SK-N-SH treated with all-trans-retinoic acid at 6 μM for 48 hours (cell line): ENCODE results near the gene PRKAG2.

Experiments
- ATAC-seq: fragments of 200-7000 bp; cut with Tn5 transposase; 3 replicates; pipeline ENCODE4 v1.9.1; 2020; ENCODE audit warnings: mild to moderate bottlenecking, moderate library complexity
- ARNTL ChIP-seq: fragments of 450-650 bp; formaldehyde crosslinking; IDR thresholded peaks from 2 replicates; pipeline ENCODE4 v1.5.0; 2020; ENCODE audit warnings: low read depth, mild to moderate bottlenecking, moderate library complexity, borderline replicate concordance
- BACH2 ChIP-seq: fragments of 250-450 bp; sonication (Bioruptor Pico); IDR thresholded peaks from 2 replicates; pipeline ENCODE4 v1.9.0; 2021; ENCODE audit warnings: mild to moderate bottlenecking, borderline replicate concordance
- CREB5 ChIP-seq: fragments of 250-450 bp; sonication (Bioruptor Pico); IDR thresholded peaks from 2 replicates; pipeline ENCODE4 v1.5.1; 2020; ENCODE audit warnings: low read depth, mild to moderate bottlenecking, moderate library complexity
- CSDC2 ChIP-seq: fragments of 250-450 bp; sonication (Bioruptor Pico); IDR thresholded peaks from 2 replicates; pipeline ENCODE4 v1.5.0; 2020; ENCODE audit warnings: mild to moderate bottlenecking, moderate library complexity
- ESRRG ChIP-seq: fragments of 250-450 bp; sonication (Bioruptor Pico); IDR thresholded peaks from 2 replicates; pipeline ENCODE4 v1.6.1; 2021; ENCODE audit warnings: mild to moderate bottlenecking
- ISL1 ChIP-seq: fragments of 250-450 bp; sonication (Bioruptor Pico); IDR thresholded peaks from 2 replicates; pipeline ENCODE4 v2.1.2; 2022; ENCODE audit warnings: mild to moderate bottlenecking, moderate library complexity
- OSR1 ChIP-seq: fragments of 250-450 bp; sonication (Bioruptor Pico); IDR thresholded peaks from 2 replicates; pipeline ENCODE4 v1.8.0; 2022; ENCODE audit warnings: moderate library complexity, mild to moderate bottlenecking, inconsistent platforms
- PATZ1 ChIP-seq: fragments of 250-450 bp; sonication (Bioruptor Pico); IDR thresholded peaks from 2 replicates; pipeline ENCODE4 v1.8.0; 2020; ENCODE audit warnings: mild to moderate bottlenecking, moderate library complexity, borderline replicate concordance
- POU6F1 ChIP-seq: fragments of 250-450 bp; sonication (Bioruptor Pico); IDR thresholded peaks from 2 replicates; pipeline ENCODE4 v1.8.0; 2021; ENCODE audit warnings: low read depth, mild to moderate bottlenecking, moderate library complexity, borderline replicate concordance
- PPARA ChIP-seq: fragments of 250-450 bp; sonication (Bioruptor Pico); IDR thresholded peaks from 2 replicates; pipeline ENCODE4 v1.5.0; 2020; ENCODE audit warnings: mild to moderate bottlenecking, borderline replicate concordance
- RARB ChIP-seq: fragments of 250-450 bp; sonication (Bioruptor Pico); IDR thresholded peaks from 2 replicates; pipeline ENCODE4 v1.8.0; 2021; ENCODE audit warnings: mild to moderate bottlenecking, moderate library complexity
- SNAI2 ChIP-seq: fragments of 250-450 bp; sonication (Bioruptor Pico); IDR thresholded peaks from 2 replicates; pipeline ENCODE4 v1.5.0; 2020; ENCODE audit warnings: mild to moderate bottlenecking, moderate library complexity
- TCF4 ChIP-seq: fragments of 250-450 bp; sonication (Bioruptor Pico); IDR thresholded peaks from 2 replicates; pipeline ENCODE4 v1.8.0; 2021; ENCODE audit warnings: mild to moderate bottlenecking, moderate library complexity, borderline replicate concordance
- TOX ChIP-seq: fragments of 250-450 bp; sonication (Bioruptor Pico); IDR thresholded peaks from 2 replicates; pipeline ENCODE4 v1.8.0; 2021; ENCODE audit warnings: mild to moderate bottlenecking, moderate library complexity, borderline replicate concordance
- ZC3H10 ChIP-seq: fragments of 250-450 bp; sonication (Bioruptor Pico); IDR thresholded peaks from 2 replicates; pipeline ENCODE4 v1.5.1; 2021; ENCODE audit warnings: mild to moderate bottlenecking, moderate library complexity
- ZFP3 ChIP-seq: fragments of 250-450 bp; sonication (Bioruptor Pico); IDR thresholded peaks from 2 replicates; pipeline ENCODE4 v1.5.0; 2020; ENCODE audit warnings: mild to moderate bottlenecking, moderate library complexity
- ZFP30 ChIP-seq: fragments of 450-650 bp; formaldehyde crosslinking; IDR thresholded peaks from 2 replicates; pipeline ENCODE4 v1.5.0; 2022; ENCODE audit warnings: mild to moderate bottlenecking, moderate library complexity
- ZNF565 ChIP-seq: fragments of 450-650 bp; formaldehyde crosslinking; conservative IDR thresholded peaks from 2 replicates; pipeline ENCODE4 v1.5.0; 2020; ENCODE audit warnings: low read depth, mild to moderate bottlenecking, moderate library complexity
- ZNF70 ChIP-seq: fragments of 450-650 bp; formaldehyde crosslinking; IDR thresholded peaks from 2 replicates; pipeline ENCODE4 v1.5.0; 2020; ENCODE audit warnings: mild to moderate bottlenecking, moderate library complexity
- ZNF8 ChIP-seq: fragments of 450-650 bp; formaldehyde crosslinking; IDR thresholded peaks from 2 replicates; pipeline ENCODE4 v1.5.0; 2020; ENCODE audit warnings: mild to moderate bottlenecking, moderate library complexity
- TF ChIP-seq, protein P1 (sequence below): fragments of 250-450 bp; sonication (Bioruptor Pico); IDR thresholded peaks from 2 replicates; pipeline ENCODE4 v1.5.1; 2021; ENCODE audit warnings: mild to moderate bottlenecking, moderate library complexity

Gene PRKAG2

DNA sequence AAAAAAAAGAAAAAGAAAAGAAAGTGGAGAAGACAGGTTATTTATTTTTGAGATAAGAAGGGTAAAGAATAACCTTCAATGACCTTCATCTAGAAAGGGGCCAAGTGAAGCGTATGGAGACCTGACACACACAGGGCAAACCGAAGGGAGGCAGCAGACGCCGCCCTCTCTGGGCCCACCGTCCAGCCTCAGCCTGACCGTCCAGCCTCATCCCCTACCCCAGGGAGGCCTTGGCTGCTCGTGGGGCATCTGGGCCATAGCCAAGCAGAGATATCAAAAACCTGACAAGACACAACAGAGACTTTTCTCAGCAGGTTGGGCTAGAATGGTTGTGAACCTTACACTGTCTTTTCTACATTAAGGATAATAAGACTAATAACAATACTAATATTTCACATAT lies 10.9 kb downstream of the PRKAG2 start:
- no peak for ATAC-seq
- TF ChIP-seq RARB (CRISPR knock-in tag) (no peak), ZNF8 (CRISPR knock-in tag) (no peak), SNAI2 (CRISPR knock-in tag) (no peak), OSR1 (CRISPR knock-in tag) (no peak), ESRRG (CRISPR knock-in tag) (no peak), PPARA (CRISPR knock-in tag) (no peak), CREB5 (no peak), ARNTL (CRISPR knock-in tag) (no peak), PATZ1 (no peak), TCF4 (CRISPR knock-in tag) (no peak), ISL1 (CRISPR knock-in tag) (no peak), BACH2 (CRISPR knock-in tag) (no peak), TOX (CRISPR knock-in tag) (no peak), POU6F1 (CRISPR knock-in tag) (no peak)
- TF ChIP-seq, protein P1, sequence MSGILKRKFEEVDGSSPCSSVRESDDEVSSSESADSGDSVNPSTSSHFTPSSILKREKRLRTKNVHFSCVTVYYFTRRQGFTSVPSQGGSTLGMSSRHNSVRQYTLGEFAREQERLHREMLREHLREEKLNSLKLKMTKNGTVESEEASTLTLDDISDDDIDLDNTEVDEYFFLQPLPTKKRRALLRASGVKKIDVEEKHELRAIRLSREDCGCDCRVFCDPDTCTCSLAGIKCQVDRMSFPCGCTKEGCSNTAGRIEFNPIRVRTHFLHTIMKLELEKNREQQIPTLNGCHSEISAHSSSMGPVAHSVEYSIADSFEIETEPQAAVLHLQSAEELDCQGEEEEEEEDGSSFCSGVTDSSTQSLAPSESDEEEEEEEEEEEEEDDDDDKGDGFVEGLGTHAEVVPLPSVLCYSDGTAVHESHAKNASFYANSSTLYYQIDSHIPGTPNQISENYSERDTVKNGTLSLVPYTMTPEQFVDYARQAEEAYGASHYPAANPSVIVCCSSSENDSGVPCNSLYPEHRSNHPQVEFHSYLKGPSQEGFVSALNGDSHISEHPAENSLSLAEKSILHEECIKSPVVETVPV (CRISPR knock-in tag), result no peak

DNA sequence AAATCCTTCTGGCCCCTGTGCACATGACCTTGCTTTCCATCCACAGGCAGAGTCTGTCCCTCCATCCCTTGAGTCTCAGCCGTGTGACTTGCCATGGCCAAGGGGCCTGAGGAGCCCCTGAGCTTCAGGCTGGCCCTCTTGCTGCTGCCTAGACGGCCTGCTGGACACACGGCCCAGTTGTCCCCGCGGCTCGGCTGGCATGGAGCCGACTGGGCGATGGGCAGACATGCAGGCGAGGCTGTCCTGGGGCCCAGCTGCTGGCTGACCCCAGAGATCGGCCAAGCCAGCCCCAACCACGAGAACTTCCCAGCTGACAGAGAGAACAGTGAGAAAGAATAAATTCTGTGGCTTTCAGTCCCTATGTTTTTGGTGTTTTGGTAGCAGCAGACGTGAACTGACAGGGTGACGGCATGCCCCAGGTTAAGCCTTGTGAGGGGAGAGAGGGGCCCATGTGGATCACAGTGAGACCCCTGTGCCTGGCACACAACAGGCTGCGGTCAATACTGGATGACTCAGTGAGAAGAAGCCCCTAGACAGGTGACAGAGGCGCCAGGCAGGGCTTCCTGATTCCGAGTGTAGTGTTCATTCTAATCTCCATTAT lies 11.7 kb downstream of the PRKAG2 start:
- ATAC-seq, result no peak
- TF ChIP-seq SNAI2 (CRISPR knock-in tag) (no peak), CSDC2 (CRISPR knock-in tag) (no peak), PPARA (CRISPR knock-in tag) (no peak), ZNF70 (no peak), ZNF8 (CRISPR knock-in tag) (no peak), ZC3H10 (CRISPR knock-in tag) (no peak), RARB (CRISPR knock-in tag) (no peak), POU6F1 (CRISPR knock-in tag) (no peak), ZNF565 (CRISPR knock-in tag) (no peak), PATZ1 (no peak), ZFP30 (CRISPR knock-in tag) (no peak), ESRRG (CRISPR knock-in tag) (no peak), ZFP3 (CRISPR knock-in tag) (no peak), OSR1 (CRISPR knock-in tag) (no peak), ARNTL (CRISPR knock-in tag) (no peak), BACH2 (CRISPR knock-in tag) (no peak), TOX (CRISPR knock-in tag) (no peak), CREB5 (no peak)
